Nephron progenitor cell (in vitro differentiated cells): Measurements from ENCODE around the gene FRMD4A.

Source experiments
- DNase-seq: peaks from one replicate; pipeline ENCODE4 v3.0.0; 2021
- H3K27ac Mint-ChIP-seq: 2 replicates; pipeline ENCODE4 v1.8.0; 2021; ENCODE audit warnings: mild to moderate bottlenecking, moderate library complexity, mixed read lengths
- H3K27me3 Mint-ChIP-seq: 2 replicates; pipeline ENCODE4 v1.8.0; 2021; ENCODE audit warnings: mild to moderate bottlenecking, low read depth, mixed read lengths; ENCODE audit not compliant: poor library complexity
- H3K36me3 Mint-ChIP-seq: 2 replicates; pipeline ENCODE4 v1.8.0; 2021; ENCODE audit warnings: low read depth, mixed read lengths
- H3K4me1 Mint-ChIP-seq: 2 replicates; pipeline ENCODE4 v1.8.0; 2021; ENCODE audit warnings: mixed read lengths
- H3K4me3 Mint-ChIP-seq: 2 replicates; pipeline ENCODE4 v1.8.0; 2021; ENCODE audit warnings: mild to moderate bottlenecking, moderate library complexity, mixed read lengths
- H3K9me3 Mint-ChIP-seq: 2 replicates; pipeline ENCODE4 v1.8.0; 2021; ENCODE audit warnings: mild to moderate bottlenecking, moderate library complexity, mixed read lengths
- CTCF ChIP-seq: fragments of 200-600 bp; sonication (generic); IDR thresholded peaks from 2 replicates; pipeline ENCODE4 v1.5.0; 2021; ENCODE audit warnings: antibody characterized with exemption

Gene FRMD4A

GRCh38 chr10:13707156-13707881 is 623.4 kb downstream of the FRMD4A start:
- no peaks in the 10 kb centered on the region for H3K27me3 Mint-ChIP-seq
- peaks cover 100% of the 10 kb centered on the region for H3K4me1 Mint-ChIP-seq
- DNase-seq, result peak; percentile 64
- TF ChIP-seq CTCF, result no peak
- H3K4me3 Mint-ChIP-seq, result peak overlapping the region; percentile 94
- H3K27ac Mint-ChIP-seq, result peak overlapping the region; percentile 97
- peaks cover 17% of the 10 kb centered on the region for H3K36me3 Mint-ChIP-seq
- H3K9me3 Mint-ChIP-seq, result no peaks in the 10 kb centered on the region

GRCh38 chr10:13706604-13707003 is 624.1 kb downstream of the FRMD4A start:
- Mint-ChIP-seq H3K27ac (peak overlapping the region; percentile 97), H3K4me3 (peak overlapping the region; percentile 94), H3K4me1 (peaks cover 100% of the 10 kb centered on the region), H3K27me3 (no peaks in the 10 kb centered on the region), H3K9me3 (no peaks in the 10 kb centered on the region), H3K36me3 (peaks cover 20% of the 10 kb centered on the region)
- TF ChIP-seq CTCF, result no peak
- DNase-seq, result no peak

- no peaks in the 10 kb centered on the region for H3K9me3 Mint-ChIP-seq
- no peak for DNase-seq
- no peak for TF ChIP-seq CTCF
- peak overlapping the region; percentile 94 for H3K4me3 Mint-ChIP-seq
- peaks cover 24% of the 10 kb centered on the region for H3K36me3 Mint-ChIP-seq
- peak overlapping the region; percentile 97 for H3K27ac Mint-ChIP-seq
- H3K27me3 Mint-ChIP-seq, result no peaks in the 10 kb centered on the region
- peaks cover 100% of the 10 kb centered on the region for H3K4me1 Mint-ChIP-seq
Measured at GRCh38 chr10:13706175-13706574, 624.5 kb downstream of the FRMD4A start.

GRCh38 chr10:13705526-13706174 is 625.1 kb downstream of the FRMD4A start:
- no peak for TF ChIP-seq CTCF
- H3K4me1 Mint-ChIP-seq, result peaks cover 97% of the 10 kb centered on the region
- H3K36me3 Mint-ChIP-seq, result peaks cover 27% of the 10 kb centered on the region
- peak overlapping the region; percentile 94 for H3K4me3 Mint-ChIP-seq
- H3K27me3 Mint-ChIP-seq, result no peaks in the 10 kb centered on the region
- H3K9me3 Mint-ChIP-seq, result no peaks in the 10 kb centered on the region
- no peak for DNase-seq
- H3K27ac Mint-ChIP-seq, result peak overlapping the region; percentile 97

- no peaks in the 10 kb centered on the region for H3K9me3 Mint-ChIP-seq
- peak overlapping the region; percentile 97 for H3K27ac Mint-ChIP-seq
- peaks cover 95% of the 10 kb centered on the region for H3K4me1 Mint-ChIP-seq
- peak overlapping the region; percentile 94 for H3K4me3 Mint-ChIP-seq
- no peak for TF ChIP-seq CTCF
- DNase-seq, result no peak
- peaks cover 34% of the 10 kb centered on the region for H3K36me3 Mint-ChIP-seq
- no peaks in the 10 kb centered on the region for H3K27me3 Mint-ChIP-seq
Measured at GRCh38 chr10:13704964-13705363, 625.8 kb downstream of the FRMD4A start.
